Lower leg skin (tissue), 3 donors: ENCODE measurements around the gene EYS.

Experiments used
- POLR2A ChIP-seq, 2 donors: fragments of 450-650 bp; IDR thresholded peaks; one replicate each; pipeline ENCODE4 v1.6.1; 2016 to 2017; ENCODE audit warnings: antibody characterized with exemption in 2 of 2, mild to moderate bottlenecking in 1 of 2, moderate library complexity in 1 of 2
- TF ChIP-seq, protein P1 (sequence below), 3 donors: fragments of 450-650 bp; IDR thresholded peaks; one replicate each; pipeline ENCODE4 v1.5.1; 2016; ENCODE audit warnings: antibody characterized with exemption in 3 of 3, mild to moderate bottlenecking in 3 of 3, moderate library complexity in 2 of 3

DNA sequence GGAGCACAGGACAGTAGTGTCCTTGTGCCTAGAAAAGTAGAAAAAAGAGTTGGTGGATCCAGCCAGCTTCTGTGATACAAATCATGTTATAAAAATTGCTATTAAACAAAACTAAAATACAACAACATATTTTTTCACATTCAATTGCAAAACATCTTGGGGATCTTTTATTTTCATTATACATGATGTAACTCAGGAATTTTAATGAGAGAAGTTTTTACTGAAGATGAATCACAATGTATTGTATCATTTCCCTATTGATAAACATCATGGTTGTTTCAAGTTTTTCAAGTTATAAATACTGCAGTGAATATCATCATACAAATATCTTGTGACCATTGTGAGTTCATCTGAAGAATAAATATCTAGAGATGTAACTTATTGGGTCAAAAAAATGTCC lies 1463.4 kb downstream of the EYS start:
- TF ChIP-seq, protein P1, sequence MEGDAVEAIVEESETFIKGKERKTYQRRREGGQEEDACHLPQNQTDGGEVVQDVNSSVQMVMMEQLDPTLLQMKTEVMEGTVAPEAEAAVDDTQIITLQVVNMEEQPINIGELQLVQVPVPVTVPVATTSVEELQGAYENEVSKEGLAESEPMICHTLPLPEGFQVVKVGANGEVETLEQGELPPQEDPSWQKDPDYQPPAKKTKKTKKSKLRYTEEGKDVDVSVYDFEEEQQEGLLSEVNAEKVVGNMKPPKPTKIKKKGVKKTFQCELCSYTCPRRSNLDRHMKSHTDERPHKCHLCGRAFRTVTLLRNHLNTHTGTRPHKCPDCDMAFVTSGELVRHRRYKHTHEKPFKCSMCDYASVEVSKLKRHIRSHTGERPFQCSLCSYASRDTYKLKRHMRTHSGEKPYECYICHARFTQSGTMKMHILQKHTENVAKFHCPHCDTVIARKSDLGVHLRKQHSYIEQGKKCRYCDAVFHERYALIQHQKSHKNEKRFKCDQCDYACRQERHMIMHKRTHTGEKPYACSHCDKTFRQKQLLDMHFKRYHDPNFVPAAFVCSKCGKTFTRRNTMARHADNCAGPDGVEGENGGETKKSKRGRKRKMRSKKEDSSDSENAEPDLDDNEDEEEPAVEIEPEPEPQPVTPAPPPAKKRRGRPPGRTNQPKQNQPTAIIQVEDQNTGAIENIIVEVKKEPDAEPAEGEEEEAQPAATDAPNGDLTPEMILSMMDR (IDR thresholded peaks at IDR 0.05): no peak
- TF ChIP-seq POLR2A (IDR thresholded peaks at IDR 0.05): no peak
